Skeletal muscle satellite cell (primary cell): ENCODE data around the gene UBLCP1.

Experiments used
- H3K27me3 ChIP-seq: 2 replicates; pipeline ENCODE4 v1.7.0; 2013; ENCODE audit warnings: low read length; ENCODE audit not compliant: control insufficient read depth, insufficient read depth
- H3K36me3 ChIP-seq: 2 replicates; pipeline ENCODE4 v1.7.0; 2013; ENCODE audit warnings: mild to moderate bottlenecking, control low read depth, low read length; ENCODE audit not compliant: insufficient read depth
- H3K4me1 ChIP-seq: 2 replicates; pipeline ENCODE4 v1.7.0; 2013; ENCODE audit warnings: low read length; ENCODE audit not compliant: control insufficient read depth, insufficient read depth
- H3K4me2 ChIP-seq: 2 replicates; pipeline ENCODE4 v1.7.0; 2013; ENCODE audit warnings: mild to moderate bottlenecking, low read length
- H3K4me3 ChIP-seq: 2 replicates; pipeline ENCODE4 v1.7.0; 2013; ENCODE audit warnings: low read length
- H3K9ac ChIP-seq: 2 replicates; pipeline ENCODE4 v1.7.0; 2013; ENCODE audit warnings: mild to moderate bottlenecking, low read depth, low read length, moderate library complexity
- H3K9me3 ChIP-seq: replicated peaks from 2 replicates; pipeline ENCODE4 v1.7.0; 2013; ENCODE audit warnings: mild to moderate bottlenecking, control low read depth, low read length

UBLCP1 gene

GRCh38 chr5:159317849-159318248, 54.8 kb downstream of the UBLCP1 start:
- Histone ChIP-seq H3K4me2 (no peak overlapping the region), H3K4me3 (no peak overlapping the region), H3K4me1 (peaks cover 4% of the 10 kb centered on the region), H3K36me3 (no peaks in the 10 kb centered on the region), H3K9ac (no peak overlapping the region), H3K27me3 (peaks cover 4% of the 10 kb centered on the region), H3K9me3 (no peaks in the 10 kb centered on the region)

DNA sequence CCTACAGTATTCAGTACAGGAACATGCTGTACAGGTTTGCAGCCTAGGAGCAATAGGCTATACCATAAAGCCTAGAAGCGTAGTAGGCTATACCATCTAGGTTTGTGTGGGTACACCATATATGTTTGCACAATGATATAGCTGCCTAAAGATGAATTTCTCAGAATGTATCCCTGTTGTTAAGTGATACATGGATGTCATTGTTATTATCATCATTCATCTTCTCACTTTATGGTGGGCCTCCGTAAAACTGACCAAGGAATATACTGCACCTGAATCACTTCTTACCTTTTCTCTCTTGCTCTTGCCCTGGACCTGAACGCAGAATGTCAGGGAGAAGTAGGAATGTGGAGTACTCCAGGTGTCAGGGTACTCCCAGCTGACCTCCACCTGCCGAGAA, 55.4 kb downstream of the UBLCP1 start:
- H3K4me3 ChIP-seq, result no peak overlapping the region
- H3K36me3 ChIP-seq, result no peaks in the 10 kb centered on the region
- H3K9me3 ChIP-seq, result no peaks in the 10 kb centered on the region
- H3K4me2 ChIP-seq, result no peak overlapping the region
- H3K4me1 ChIP-seq, result peaks cover 4% of the 10 kb centered on the region
- H3K27me3 ChIP-seq, result peaks cover 4% of the 10 kb centered on the region
- H3K9ac ChIP-seq, result no peak overlapping the region

DNA sequence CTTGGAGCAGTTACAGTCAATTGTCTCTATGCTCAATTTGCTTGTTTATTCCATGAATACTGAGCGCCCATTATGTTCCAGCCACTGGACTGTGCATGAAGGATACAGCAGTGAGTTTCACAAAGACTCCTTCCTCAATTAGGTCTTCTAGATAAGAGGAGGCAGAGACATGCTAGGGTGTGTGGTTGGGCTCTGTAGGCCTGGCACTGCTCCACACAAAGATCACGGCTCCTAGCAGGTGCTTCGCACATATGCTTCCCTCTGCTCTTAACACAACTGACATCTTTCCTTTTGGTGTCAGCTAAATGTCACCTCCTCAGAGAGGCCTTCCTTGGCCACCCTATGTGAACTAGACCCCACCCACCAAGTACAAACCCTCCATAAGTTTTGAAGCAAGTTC, 56.3 kb downstream of the UBLCP1 start:
- peaks cover 9% of the 10 kb centered on the region for H3K4me1 ChIP-seq
- H3K9me3 ChIP-seq, result no peaks in the 10 kb centered on the region
- H3K36me3 ChIP-seq, result no peaks in the 10 kb centered on the region
- peaks cover 4% of the 10 kb centered on the region for H3K27me3 ChIP-seq
- H3K9ac ChIP-seq, result no peak overlapping the region
- no peak overlapping the region for H3K4me3 ChIP-seq
- H3K4me2 ChIP-seq, result no peak overlapping the region

DNA sequence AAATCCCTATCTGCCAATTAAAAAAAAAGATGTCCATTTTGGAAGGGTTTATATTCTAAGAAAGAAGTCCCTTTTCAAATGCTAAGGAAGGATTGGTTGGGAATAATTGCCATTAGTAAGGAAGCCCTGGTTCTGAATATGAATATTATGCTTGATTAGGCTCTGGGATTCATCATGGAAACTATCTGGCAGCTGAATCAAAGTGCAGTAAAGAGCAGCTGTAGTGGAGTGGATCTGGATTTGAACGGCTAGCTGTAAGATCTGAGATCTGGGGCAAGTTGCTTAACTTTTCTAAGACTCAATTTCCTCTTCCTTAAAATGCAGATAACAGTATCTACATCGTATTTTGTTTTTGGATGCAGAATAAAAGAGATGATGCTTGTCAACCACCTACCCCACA, 56.7 kb downstream of the UBLCP1 start:
- H3K4me1 ChIP-seq, result peaks cover 14% of the 10 kb centered on the region
- H3K9me3 ChIP-seq, result no peaks in the 10 kb centered on the region
- H3K36me3 ChIP-seq, result no peaks in the 10 kb centered on the region
- H3K27me3 ChIP-seq, result peaks cover 4% of the 10 kb centered on the region
- H3K9ac ChIP-seq, result no peak overlapping the region
- H3K4me3 ChIP-seq, result no peak overlapping the region
- H3K4me2 ChIP-seq, result no peak overlapping the region

- peaks cover 12% of the 10 kb centered on the region for H3K4me1 ChIP-seq
- H3K27me3 ChIP-seq, result peaks cover 4% of the 10 kb centered on the region
- H3K36me3 ChIP-seq, result no peaks in the 10 kb centered on the region
- no peak overlapping the region for H3K4me3 ChIP-seq
- no peak overlapping the region for H3K4me2 ChIP-seq
- H3K9me3 ChIP-seq, result no peaks in the 10 kb centered on the region
- H3K9ac ChIP-seq, result no peak overlapping the region
Measured at GRCh38 chr5:159322180-159322579, 59.1 kb downstream of the UBLCP1 start.

DNA sequence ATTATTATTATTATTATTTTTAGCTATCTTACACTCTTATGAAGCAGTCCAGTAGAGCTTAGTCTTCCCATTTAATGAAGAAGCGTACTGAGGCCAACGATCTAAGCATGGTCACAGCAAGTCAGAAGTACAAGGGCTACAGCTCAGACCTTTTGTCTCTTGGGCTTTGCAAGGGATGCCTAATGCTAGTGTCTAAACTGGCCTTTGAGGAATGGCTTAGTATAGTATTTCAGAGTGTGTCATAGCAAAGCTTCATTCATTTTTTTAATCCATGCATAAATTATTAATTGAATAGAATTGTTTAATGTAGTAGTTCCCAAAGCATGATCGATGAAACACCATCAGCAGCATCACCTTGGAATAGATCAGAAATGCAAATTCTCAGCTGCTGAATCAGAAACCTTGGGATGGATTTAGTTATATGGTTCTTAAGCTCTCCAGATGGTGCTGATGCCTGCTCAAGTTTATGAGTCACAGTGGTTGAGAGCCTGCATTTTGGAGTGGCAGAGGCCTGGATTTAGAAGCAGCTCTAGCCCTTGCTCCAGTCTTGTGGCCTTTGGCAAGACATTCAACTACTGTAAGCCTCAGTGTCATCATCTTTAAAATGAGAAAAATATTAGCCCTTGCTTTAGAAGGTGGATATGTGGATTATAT, 61.1 kb downstream of the UBLCP1 start:
- H3K36me3 ChIP-seq, result no peaks in the 10 kb centered on the region
- no peaks in the 10 kb centered on the region for H3K9me3 ChIP-seq
- peaks cover 4% of the 10 kb centered on the region for H3K27me3 ChIP-seq
- no peak overlapping the region for H3K4me3 ChIP-seq
- H3K4me1 ChIP-seq, result peaks cover 11% of the 10 kb centered on the region
- H3K9ac ChIP-seq, result no peak overlapping the region
- H3K4me2 ChIP-seq, result no peak overlapping the region

DNA sequence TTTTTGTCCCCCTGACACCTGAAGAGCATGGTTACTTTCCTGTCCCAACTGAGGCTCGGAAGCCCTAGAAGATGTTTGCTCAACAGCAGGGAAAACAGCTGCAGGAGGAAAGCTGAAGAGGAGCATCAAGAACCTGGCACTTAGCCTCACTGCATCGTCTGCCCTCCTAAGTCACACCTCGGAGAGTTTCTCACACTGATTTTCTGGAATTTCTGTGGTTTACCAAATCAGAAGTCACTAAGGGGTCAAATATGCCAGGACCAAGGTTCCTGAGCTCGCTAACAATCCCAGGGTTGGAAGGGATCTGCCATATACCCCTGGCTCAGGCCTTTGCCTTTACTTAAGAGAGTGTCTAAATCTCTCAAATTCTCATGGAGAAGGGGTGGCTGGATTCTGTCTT, 61.9 kb downstream of the UBLCP1 start:
- H3K9me3 ChIP-seq, result no peaks in the 10 kb centered on the region
- H3K27me3 ChIP-seq, result peaks cover 4% of the 10 kb centered on the region
- no peak overlapping the region for H3K9ac ChIP-seq
- H3K36me3 ChIP-seq, result no peaks in the 10 kb centered on the region
- H3K4me1 ChIP-seq, result peaks cover 13% of the 10 kb centered on the region
- no peak overlapping the region for H3K4me3 ChIP-seq
- H3K4me2 ChIP-seq, result no peak overlapping the region

DNA sequence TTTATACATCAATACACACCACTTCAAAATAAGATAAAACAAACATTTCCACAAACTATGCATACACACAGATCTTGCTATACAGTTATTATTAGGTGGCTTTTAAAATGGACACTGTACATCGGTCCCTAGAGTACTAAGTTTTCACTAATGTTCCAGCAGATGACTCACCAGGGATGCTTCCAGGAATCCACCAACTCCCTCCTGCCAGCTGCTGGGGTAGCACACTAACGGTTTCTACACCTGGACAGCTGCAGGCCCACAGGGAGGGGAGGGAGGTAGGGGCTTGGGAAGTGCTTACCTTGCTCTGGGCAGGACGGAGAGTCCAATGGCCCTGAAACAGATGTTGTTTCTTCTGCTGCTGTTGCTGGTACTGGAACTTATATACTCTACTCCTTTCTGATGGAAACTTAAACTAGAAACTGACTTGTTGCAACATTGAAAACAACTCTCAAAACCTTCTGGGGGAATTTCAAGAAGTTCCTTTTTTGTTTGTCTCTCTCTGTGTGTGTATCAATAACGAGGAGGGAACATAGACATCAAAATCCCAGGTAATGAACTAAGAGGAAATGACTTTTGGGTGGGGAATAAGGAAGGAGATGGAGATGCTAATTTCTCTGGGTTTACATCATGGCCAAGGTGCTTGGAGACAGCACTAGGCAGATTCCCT, 67.2 kb downstream of the UBLCP1 start, which contains the start of gene IL12B:
Gene IL12B, minus strand, starts transcription at position 357 of the 670 bp plus-strand sequence. CDS start 3,705 bp downstream, outside the sequence.
- peak within 1 kb of the TSS; percentile 79 for H3K4me2 ChIP-seq
- H3K36me3 ChIP-seq, result no peaks in the 10 kb centered on the region
- peaks cover 32% of the 10 kb centered on the region for H3K4me1 ChIP-seq
- H3K9ac ChIP-seq, result peak within 1 kb of the TSS; percentile 71
- H3K9me3 ChIP-seq, result no peaks in the 10 kb centered on the region
- peak within 1 kb of the TSS; percentile 68 for H3K4me3 ChIP-seq
- H3K27me3 ChIP-seq, result no peaks in the 10 kb centered on the region

DNA sequence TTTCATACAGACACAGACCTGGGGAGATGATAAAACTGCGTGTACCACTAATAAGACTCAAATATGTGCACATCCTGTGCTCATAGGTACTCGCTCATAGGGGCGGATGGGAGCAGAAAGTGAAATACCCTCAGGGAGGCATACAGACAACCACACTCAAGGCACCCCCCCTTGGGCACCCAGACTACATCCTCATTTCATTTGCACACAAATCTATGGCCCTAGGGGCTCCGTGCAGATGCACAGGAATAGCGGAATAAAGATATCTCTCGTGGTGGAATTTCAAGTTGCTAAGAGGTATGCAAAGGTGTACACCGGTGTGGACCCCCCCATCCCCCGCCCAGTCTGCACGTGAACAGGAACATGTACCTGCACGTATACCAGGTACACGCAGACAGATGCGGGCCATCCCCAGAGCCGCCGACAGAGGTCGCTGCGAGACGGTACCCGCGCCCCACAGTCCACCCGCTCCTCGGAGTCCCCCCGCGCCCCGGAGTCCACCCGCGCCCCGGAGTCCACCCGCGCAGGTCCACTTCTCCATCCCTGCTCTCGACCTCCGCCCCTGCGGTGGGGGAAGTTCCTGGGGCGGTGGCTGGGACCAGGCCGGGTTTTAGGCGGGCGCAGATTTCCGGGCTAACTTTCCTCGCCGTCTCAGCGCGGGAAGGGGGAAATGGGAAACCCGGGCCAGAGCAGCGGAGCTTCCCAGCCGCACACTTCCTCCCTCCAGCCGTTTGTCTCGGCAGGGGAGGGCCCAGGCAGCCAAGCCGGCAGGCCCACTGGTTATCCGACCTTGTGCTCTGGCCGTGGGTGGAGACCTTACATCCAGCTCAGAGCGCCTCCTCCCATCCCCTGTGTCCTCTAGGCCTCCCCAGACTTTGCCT, 68.2 kb downstream of the UBLCP1 start:
- Histone ChIP-seq H3K4me3 (peak overlapping the region; percentile 68), H3K9me3 (no peaks in the 10 kb centered on the region), H3K4me1 (peaks cover 42% of the 10 kb centered on the region), H3K4me2 (peak overlapping the region; percentile 79), H3K36me3 (no peaks in the 10 kb centered on the region), H3K9ac (peak overlapping the region; percentile 71), H3K27me3 (no peaks in the 10 kb centered on the region)

DNA sequence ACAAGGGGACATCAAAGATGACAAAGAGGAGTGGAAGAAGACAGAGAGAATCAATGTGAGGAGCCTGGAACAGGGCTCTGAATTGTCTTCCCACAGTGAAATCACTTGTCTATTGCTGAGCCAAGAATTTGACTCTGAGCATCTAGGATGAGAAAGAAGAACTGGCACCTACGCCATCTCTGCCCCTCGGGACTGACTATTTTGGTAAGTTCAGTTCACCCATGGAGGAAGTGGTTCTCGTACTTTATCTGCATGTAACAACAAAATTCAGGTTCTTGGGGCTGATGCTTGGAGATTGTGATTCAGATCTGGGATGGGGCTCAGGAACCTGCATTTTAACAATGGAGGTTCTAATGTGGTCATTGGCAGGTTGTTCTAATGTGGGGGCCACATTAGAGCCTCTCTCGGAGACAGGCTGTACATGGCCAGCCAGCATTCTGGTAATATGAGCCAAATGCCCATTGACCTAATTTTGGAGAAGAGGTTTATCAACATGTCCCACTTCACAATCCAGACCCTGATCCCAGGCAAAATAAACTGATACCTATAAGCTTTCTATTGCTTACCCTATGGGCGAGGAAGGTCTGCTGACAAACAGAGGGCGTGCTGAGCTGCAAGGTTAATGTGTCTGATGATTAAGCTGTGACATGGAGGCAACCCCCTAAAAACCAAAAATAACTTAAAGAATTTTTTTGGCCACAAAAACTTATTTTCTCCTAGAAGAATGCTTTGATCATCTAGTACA, 69.9 kb downstream of the UBLCP1 start:
- H3K9ac ChIP-seq, result no peak overlapping the region
- H3K36me3 ChIP-seq, result no peaks in the 10 kb centered on the region
- peaks cover 58% of the 10 kb centered on the region for H3K4me1 ChIP-seq
- no peak overlapping the region for H3K4me2 ChIP-seq
- no peaks in the 10 kb centered on the region for H3K9me3 ChIP-seq
- no peaks in the 10 kb centered on the region for H3K27me3 ChIP-seq
- H3K4me3 ChIP-seq, result no peak overlapping the region

- H3K9me3 ChIP-seq, result no peaks in the 10 kb centered on the region
- H3K27me3 ChIP-seq, result no peaks in the 10 kb centered on the region
- no peak overlapping the region for H3K4me2 ChIP-seq
- no peaks in the 10 kb centered on the region for H3K36me3 ChIP-seq
- peaks cover 63% of the 10 kb centered on the region for H3K4me1 ChIP-seq
- H3K4me3 ChIP-seq, result no peak overlapping the region
- no peak overlapping the region for H3K9ac ChIP-seq
Measured at GRCh38 chr5:159333545-159333925, 70.4 kb downstream of the UBLCP1 start.
